Measurements from ENCODE around the gene MARCHF6. TPM values are rescaled to one million over a fixed set of nuclear protein-coding genes. Genes with fewer than 3 reads are reported as not detected.
"Not testable (repeated sequence)": the region's sequence is repeated elsewhere in the genome, so short reads cannot be mapped to it uniquely, and the experiment has no call there.

MARCHF6 gene
- total and polyA plus RNA-seq, 11 donors, result 39.3 to 192 (median 159) TPM

DNA sequence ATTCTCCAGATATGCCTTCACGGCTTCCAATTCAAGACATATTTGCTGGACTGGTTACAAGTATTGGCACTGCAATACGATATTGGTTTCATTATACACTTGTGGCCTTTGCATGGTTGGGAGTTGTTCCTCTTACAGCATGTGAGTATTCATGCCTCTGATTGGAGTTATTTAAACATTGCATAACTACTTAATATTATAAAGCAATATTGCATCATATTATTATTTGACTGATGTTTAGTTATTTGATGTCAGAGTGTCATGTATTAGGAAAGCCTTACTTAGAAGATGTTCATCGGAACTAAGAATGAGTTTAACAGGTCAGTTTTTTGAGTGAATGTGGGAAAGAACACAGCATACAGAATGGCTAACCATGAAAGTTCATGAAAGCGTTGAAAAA is 28.3 kb downstream of the MARCHF6 start:
- H3K9me3 ChIP-seq, result no peaks in the 10 kb centered on the region
- intact Hi-C loops (cut with DNase I), result no loop called here
- WGBS, 4 donors, result 94 to 98% (median 96%) methylated on average over 4 of the region's 4 CpGs
- no peak for TF ChIP-seq POLR2A (IDR thresholded peaks at IDR 0.05)
- TF ChIP-seq, protein P1, sequence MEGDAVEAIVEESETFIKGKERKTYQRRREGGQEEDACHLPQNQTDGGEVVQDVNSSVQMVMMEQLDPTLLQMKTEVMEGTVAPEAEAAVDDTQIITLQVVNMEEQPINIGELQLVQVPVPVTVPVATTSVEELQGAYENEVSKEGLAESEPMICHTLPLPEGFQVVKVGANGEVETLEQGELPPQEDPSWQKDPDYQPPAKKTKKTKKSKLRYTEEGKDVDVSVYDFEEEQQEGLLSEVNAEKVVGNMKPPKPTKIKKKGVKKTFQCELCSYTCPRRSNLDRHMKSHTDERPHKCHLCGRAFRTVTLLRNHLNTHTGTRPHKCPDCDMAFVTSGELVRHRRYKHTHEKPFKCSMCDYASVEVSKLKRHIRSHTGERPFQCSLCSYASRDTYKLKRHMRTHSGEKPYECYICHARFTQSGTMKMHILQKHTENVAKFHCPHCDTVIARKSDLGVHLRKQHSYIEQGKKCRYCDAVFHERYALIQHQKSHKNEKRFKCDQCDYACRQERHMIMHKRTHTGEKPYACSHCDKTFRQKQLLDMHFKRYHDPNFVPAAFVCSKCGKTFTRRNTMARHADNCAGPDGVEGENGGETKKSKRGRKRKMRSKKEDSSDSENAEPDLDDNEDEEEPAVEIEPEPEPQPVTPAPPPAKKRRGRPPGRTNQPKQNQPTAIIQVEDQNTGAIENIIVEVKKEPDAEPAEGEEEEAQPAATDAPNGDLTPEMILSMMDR (IDR thresholded peaks at IDR 0.05), result no peak
- peaks cover 0 to 31% (median 17%) of the 10 kb centered on the region in 12 donors for H3K4me1 ChIP-seq
- H3K4me3 ChIP-seq, result no peak overlapping the region
- peaks cover 0 to 75% (median 65%) of the 10 kb centered on the region in 9 donors for H3K36me3 ChIP-seq
- H3K27ac ChIP-seq, result no peak overlapping the region
- no peak for ATAC-seq
- no peaks in the 10 kb centered on the region for H3K27me3 ChIP-seq
- no peak for DNase-seq

DNA sequence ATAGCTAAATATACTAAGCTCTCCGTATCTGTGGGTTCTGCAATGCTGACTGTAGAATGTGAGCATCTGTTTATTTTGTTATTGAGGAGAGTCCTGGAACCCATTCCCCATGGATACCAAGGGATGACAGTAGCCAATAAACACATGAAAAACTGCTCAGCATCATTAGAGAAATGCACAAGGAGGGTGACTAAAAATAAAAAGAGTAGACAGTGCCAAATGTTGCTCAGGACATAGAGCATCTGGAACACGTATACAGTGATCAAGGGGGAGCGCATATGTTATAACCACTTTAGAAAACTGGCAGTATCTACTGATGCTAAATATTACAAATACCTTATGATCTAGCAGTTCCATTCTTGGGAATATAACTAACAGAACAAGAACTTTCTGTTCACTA is 31.0 kb downstream of the MARCHF6 start:
- DNase-seq (no peak), ATAC-seq (peak; percentile 59 to 78 (median 73))
- H3K9me3 ChIP-seq, result no peaks in the 10 kb centered on the region
- H3K4me1 ChIP-seq, result peaks cover 0 to 11% (median 0%) of the 10 kb centered on the region in 12 donors
- WGBS, 4 donors, result 38 to 54% (median 51%) methylated on average over 3 of the region's 3 CpGs
- H3K36me3 ChIP-seq, result peaks cover 0 to 93% (median 82%) of the 10 kb centered on the region in 9 donors
- H3K27me3 ChIP-seq, result no peaks in the 10 kb centered on the region
- no peak overlapping the region for H3K4me3 ChIP-seq
- TF ChIP-seq, protein P1 (IDR thresholded peaks at IDR 0.05), result no peak
- TF ChIP-seq POLR2A (IDR thresholded peaks at IDR 0.05), result no peak
- peak overlapping the region in 1 of 12 donors; percentile 18 for H3K27ac ChIP-seq
- intact Hi-C loops (cut with DNase I), result no loop called here

DNA sequence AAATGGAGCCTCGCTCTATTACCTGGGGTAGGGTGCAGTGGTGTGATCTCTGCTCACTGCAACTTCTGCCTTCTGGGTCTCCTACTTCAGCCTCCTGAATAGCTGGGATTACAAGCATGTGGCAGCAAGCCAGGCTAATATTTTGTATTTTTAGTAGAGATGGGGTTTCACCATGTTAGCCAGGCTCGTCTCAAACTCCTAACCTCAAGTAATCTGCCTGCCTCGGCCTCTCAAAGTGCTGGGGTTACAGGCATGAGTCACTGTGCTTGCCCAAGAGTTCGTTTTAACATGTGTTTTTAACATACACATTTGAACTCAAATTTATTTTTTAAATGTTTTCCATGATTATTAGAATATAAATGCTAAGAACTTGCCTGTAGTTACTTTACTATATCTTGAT is 34.2 kb downstream of the MARCHF6 start:
- ATAC-seq (no peak), DNase-seq (no peak)
- intact Hi-C loops (cut with DNase I), result no loop called here
- H3K27ac ChIP-seq, result no peak overlapping the region
- no peaks in the 10 kb centered on the region for H3K27me3 ChIP-seq
- peaks cover 0 to 96% (median 86%) of the 10 kb centered on the region in 9 donors for H3K36me3 ChIP-seq
- H3K9me3 ChIP-seq, result no peaks in the 10 kb centered on the region
- H3K4me1 ChIP-seq, result peaks cover 0 to 15% (median 0%) of the 10 kb centered on the region in 12 donors
- H3K4me3 ChIP-seq, result no peak overlapping the region
- WGBS, 4 donors, result 77 to 89% (median 82%) methylated on average over 4 of the region's 4 CpGs
- no peak for TF ChIP-seq POLR2A (IDR thresholded peaks at IDR 0.05)
- TF ChIP-seq, protein P1 (IDR thresholded peaks at IDR 0.05), result no peak

DNA sequence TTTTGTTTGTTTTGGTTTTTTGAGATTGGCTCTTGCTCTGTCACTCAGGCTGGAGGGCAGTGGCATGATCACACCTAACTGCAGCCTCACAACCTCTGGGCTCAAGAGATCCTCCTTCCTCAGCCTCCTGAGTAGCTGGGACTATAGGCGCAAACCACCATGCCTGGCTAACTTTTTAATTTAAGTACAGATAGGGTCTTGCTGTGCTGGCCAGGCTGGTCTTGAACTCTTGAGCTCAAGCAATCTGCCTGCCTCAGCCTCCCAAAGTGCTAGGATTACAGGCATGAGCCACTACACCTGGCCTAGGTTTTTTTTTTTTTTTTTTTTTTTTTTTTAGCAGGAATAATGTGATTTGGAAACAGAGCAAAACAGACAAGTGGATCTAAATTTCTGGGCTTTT is 37.6 kb downstream of the MARCHF6 start:
- no peak overlapping the region for H3K27ac ChIP-seq
- ATAC-seq (no peak), DNase-seq (no peak)
- 96 to 100% (median 98%) methylated on average over 1 of the region's 1 CpG for WGBS, 4 donors
- intact Hi-C loops (cut with DNase I), result loop anchor here in 1 of 10 donors (5.0 kb wide), 1 partner anchor 39 kb away; the partner anchor contains the start of gene MARCHF6
- H3K4me1 ChIP-seq, result peaks cover 0 to 7% (median 0%) of the 10 kb centered on the region in 12 donors
- no peak overlapping the region for H3K4me3 ChIP-seq
- H3K27me3 ChIP-seq, result no peaks in the 10 kb centered on the region
- TF ChIP-seq, protein P1 (IDR thresholded peaks at IDR 0.05), result no peak
- TF ChIP-seq POLR2A (IDR thresholded peaks at IDR 0.05), result no peak
- no peaks in the 10 kb centered on the region for H3K9me3 ChIP-seq
- H3K36me3 ChIP-seq, result peaks cover 0 to 100% (median 99%) of the 10 kb centered on the region in 9 donors

DNA sequence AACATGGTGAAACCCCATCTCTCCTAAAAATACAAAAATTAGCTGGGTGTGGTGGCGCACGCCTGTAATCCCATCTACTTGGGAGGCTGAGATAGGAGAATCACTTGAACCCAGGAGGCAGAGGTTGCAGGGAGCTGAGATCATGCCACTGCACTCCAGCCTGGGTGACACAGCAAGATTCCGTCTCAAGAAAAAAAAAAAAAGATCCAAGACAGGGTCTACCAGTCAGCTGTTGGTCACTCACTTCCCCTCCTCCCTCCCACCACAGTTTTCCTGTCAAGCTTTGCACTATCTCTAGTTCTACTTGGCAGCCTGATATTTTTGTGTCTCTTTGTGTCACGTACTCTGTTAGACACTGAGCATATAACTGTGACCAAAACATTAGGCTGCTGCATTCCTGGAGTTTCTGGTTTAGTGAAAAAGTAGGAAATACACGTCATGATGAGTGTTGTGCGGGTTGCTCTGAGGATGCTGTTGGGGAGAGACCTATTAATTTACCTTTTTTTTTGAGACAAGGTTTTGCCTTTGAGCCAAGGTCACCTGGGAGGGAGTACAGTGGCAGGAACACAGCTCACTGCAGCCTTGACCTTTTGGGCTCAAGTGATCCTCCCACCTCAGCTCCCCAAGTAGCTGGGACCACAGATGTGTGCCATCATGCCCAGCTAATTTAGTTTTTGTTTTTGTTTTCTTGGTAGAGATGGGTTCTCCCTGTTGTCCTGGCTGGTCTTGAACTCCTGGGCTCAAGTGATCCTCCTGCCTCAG is 39.3 kb downstream of the MARCHF6 start:
- H3K27me3 ChIP-seq, H3K4me3 ChIP-seq, H3K4me1 ChIP-seq, DNase-seq, H3K9me3 ChIP-seq: not testable (repeated sequence)
- intact Hi-C loops (cut with DNase I), result loop anchor here in 1 of 10 donors (5.0 kb wide), 1 partner anchor 40 kb away; the partner anchor contains the start of gene MARCHF6
- Histone ChIP-seq H3K36me3 (peaks cover 0 to 100% (median 98%) of the 10 kb centered on the region in 9 donors), H3K27ac (peak overlapping the region in 9 of 12 donors; percentile 0 to 57 (median 23))
- peak; percentile 74 to 86 (median 82) for ATAC-seq
- WGBS, 4 donors, result 73 to 76% (median 74%) methylated on average over 6 of the region's 6 CpGs

Data from heart left ventricle (tissue), 16 donors.